HG02840 (cell line): Measurements from ENCODE around the gene SKP2.
A peak's percentile ranks its signal among the peaks of the same experiment; 100 is the strongest.
"Not testable (repeated sequence)": the region's sequence is repeated elsewhere in the genome, so short reads cannot be mapped to it uniquely, and the experiment has no call there.

Source experiments
- ATAC-seq: cut with Tn5 transposase; IDR thresholded peaks from one replicate; pipeline ENCODE4 v1.9.1; 2021; ENCODE audit warnings: mild to moderate bottlenecking, moderate library complexity, moderate number of reproducible peaks; ENCODE audit not compliant: unreplicated experiment, low FRiP score

The SKP2 gene

GRCh38 chr5:36151434-36152323, at the start of gene SKP2, which contains the start of gene LMBRD2:
TSS of gene SKP2 (plus strand) at chr5:36152111. CDS start at chr5:36152263, 152 bp downstream.
TSS of gene LMBRD2 (minus strand) at chr5:36151887. CDS start at chr5:36143349, 8,538 bp downstream.
- peak; percentile 99 for ATAC-seq

GRCh38 chr5:36105819-36106218, 46.1 kb upstream of the SKP2 start:
- ATAC-seq, result no peak

GRCh38 chr5:36108758-36109460, 43.0 kb upstream of the SKP2 start:
- ATAC-seq, result no peak

GRCh38 chr5:36111238-36111637, 40.7 kb upstream of the SKP2 start:
- ATAC-seq, result no peak

DNA sequence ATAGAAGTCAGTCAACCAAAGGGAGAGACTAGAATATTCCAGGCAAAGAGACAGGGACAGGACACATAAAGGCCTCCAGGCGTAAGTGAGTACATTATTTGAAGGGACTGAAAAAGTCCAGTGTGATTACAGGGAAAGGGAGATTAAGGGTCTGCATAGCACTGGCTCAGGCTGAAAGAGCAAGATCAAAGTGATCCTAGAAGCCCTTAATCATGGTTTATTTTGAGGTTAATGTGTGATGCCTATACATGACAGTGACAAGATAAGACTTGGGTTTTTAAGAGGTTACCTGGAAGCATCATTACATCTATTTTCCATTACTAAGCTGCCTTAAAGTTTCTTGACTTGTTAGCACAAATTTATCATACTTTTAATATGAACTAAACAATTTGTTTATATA, 26.0 kb upstream of the SKP2 start:
- no peak for ATAC-seq

DNA sequence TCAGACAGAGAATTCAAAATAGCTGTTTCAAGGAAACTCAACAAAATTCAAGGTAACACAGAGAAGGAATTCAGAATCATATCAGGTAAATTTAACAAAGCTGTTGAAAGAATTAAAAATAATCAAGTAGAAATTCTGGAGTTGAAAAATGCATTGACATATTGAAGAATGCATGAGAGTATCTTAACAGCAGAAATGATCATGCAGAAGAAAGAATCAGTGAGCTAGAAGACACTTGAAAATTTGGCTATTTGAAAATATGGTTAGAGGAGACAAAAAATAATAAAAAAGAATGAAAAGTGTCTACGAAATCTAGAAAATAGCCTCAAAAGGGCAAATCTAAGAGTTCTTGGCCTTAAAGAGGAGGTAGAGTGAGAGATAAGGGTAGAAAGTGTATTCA, 23.1 kb upstream of the SKP2 start:
- ATAC-seq, result no peak

DNA sequence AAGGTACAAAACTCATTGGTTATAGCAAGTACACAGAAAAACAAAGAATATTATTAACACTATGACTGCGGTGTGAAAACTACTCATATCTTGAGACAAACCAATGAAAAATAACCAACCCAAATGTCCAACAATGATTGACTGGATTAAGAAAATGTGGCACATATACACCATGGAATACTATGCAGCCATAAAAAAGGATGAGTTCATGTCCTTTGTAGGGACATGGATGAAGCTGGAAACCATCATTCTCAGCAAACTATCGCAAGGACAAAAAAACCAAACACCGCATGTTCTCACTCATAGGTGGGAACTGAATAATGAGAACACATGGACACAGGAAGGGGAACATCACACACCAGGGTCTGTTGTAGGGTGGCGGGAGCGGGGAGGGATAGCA, 22.2 kb upstream of the SKP2 start:
- not testable (repeated sequence) for ATAC-seq

DNA sequence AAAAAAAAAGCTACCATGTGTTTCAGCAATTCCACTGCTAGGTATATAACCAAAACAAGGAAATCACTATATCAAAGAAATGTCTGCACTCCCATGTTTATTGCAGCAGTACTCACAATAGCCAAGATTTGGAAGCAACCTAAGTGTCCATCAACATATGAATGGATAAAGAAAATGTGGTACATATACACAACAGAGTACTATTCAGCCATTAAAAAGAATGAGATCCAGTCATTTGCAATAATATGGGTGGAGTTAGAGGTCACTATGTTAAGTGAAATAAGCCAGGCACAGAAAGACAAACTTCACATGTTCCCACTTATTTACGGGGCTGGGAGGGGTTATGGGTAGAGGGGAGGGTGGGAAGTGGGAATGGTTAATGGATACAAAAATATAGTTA, 18.9 kb upstream of the SKP2 start:
- not testable (repeated sequence) for ATAC-seq

- no peak for ATAC-seq
Measured at GRCh38 chr5:36135988-36136387, 15.9 kb upstream of the SKP2 start.

DNA sequence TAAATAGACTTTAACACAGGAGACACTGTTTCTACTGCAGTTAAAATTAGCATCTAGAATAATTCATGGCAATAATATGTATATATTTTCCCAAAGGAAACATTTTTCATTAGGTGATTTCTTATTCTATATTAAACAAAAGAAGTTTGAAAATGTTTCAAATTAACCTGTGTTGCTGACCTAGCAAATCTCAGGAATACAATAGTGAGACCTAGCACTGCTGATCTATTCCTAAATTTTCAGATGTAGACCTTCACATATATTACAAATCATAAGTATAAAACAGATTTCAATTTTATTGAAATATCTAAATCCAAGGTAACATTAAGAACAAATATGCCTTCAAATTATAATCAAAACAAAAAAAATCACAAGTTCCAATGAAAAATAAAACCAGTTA, 15.3 kb upstream of the SKP2 start:
- no peak for ATAC-seq

GRCh38 chr5:36138900-36139683, 12.8 kb upstream of the SKP2 start:
- no peak for ATAC-seq

- no peak for ATAC-seq
Measured at GRCh38 chr5:36145311-36145710, 6.6 kb upstream of the SKP2 start.

GRCh38 chr5:36146390-36146789, 5.5 kb upstream of the SKP2 start:
- no peak for ATAC-seq

DNA sequence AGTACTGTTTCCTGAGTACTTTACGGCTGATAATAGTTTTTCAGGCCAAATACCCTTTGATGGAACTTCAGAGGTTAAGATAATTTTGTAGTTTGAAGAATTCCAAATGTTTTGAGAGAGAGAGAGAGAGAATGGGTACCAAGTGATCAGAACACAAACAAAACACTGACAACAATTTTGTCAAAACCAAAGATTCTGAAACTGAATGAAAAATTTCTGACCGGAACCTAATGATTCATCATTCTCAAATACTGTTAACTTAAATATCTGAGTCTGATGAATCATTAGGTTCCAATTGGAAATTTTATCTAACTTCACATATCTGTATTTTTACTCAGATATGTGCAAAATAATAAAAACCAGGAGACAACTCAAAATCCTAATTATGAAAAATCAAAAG, 4.2 kb upstream of the SKP2 start:
- no peak for ATAC-seq

DNA sequence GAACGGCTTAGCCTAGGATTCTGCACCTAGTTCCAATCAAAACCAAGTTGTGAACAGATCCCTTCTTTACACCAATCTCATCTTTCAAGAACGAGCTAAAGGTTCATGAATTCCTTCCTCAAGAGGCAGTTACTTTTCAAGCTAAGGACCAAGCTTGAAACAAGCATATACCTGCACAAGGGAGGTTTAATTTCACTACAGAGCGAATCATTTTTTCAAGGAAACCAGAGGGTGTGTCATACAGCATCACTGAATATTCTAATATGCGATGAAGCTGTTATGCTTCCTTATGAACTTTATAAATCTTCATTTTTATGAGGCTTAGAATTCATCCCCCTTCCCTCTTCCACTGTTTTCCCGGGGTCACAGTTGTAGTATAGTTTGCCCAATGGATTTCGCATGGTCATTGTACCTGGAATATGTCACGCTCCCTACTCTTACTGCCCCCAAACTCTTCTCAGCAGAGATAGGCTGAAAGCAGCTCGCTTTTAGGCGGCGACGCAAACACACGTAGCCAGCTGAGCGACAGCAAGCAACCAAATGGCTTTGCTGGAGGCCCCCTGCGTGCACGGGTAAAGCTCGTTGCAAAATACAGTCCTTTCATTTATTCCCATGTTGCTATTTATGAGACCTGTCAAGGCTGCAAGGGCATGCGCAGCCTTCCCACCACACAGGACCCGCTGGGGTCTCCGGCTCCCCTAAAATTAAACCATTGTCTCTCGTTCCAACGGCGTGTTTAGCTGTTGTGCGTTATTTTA, 1.1 kb upstream of the SKP2 start:
- peak; percentile 24 for ATAC-seq

- ATAC-seq, result peak; percentile 6
Measured at GRCh38 chr5:36152324-36153297, 700 bp downstream of the SKP2 start.

GRCh38 chr5:36153298-36153677, 1.4 kb downstream of the SKP2 start:
- ATAC-seq, result no peak

DNA sequence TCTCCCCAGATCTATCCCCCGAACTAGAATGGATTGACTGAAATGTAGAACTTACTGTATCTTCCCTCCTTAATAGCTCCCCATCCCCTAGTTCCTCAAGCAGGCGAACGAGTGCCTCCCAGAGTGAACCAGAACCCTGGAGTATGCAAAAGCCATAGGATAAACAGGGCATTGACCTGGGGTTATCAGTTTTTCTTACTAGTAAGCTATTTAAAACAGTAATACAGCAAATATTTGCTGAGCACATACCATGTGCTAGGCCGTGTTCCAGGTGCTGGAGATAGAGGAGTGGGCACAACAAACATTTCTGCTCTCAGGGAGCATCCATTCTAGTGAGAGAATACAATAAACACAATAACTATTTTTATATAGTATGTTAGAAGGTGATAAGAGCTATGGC, 1.8 kb downstream of the SKP2 start:
- ATAC-seq, result no peak

DNA sequence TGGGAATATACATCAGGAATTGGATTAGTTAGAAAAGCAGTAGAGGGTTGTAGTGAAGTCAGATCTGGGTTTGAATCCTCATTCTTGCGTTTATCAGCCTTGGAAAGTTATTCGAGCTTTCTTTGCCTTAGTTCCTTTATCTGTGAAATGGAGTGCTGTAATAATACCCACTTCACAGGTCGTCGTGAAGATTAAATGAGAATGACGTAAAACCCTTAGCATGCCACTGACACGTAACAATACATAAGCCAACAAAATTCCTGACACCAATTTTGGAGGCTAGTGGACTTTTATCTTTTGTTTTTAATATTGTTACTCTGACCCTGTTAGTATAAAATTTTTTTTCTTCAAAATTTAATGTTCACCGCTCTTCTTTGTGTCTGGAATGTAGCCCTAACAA, 3.4 kb downstream of the SKP2 start:
- ATAC-seq, result no peak
